A549 treated with Hydrocortisone at 1 μM for 4 hours (cell line): ENCODE results near the gene TATDN2. TPM values are rescaled to one million over a fixed set of nuclear protein-coding genes. Genes with fewer than 3 reads are reported as not detected.

Experiments
- total RNA-seq: library from RNA; stranded (reverse); fragments of 200-300 nt; extraction: Qiagen RNA extraction; gene quantifications from 5 replicates; pipeline ENCODE4 v1.2.3, GENCODE V29; 2022

The TATDN2 gene
- 29.4 to 41.2 TPM (median 33.3 TPM) in 5 replicates for total RNA-seq

GRCh38 chr3:10248184-10248983 is at the start of gene TATDN2:
TSS of gene TATDN2 (plus strand) at chr3:10248459. CDS start at chr3:10249201, 742 bp downstream.

GRCh38 chr3:10292505-10293419 is 44.5 kb downstream of the TATDN2 start, which contains the start of gene GHRL:
TSS of gene GHRL (minus strand) at chr3:10292947. CDS start at chr3:10290180, 2,767 bp downstream.

Other genes starting within 250 kb of the TATDN2 start
- 16.5 to 24.4 TPM (median 18.0 TPM) in 5 replicates for gene FANCD2, start 222.0 kb upstream of the TATDN2 start, total RNA-seq
- gene FANCD2OS, start 140.2 kb upstream of the TATDN2 start, total RNA-seq = not detected in 5 replicates
- 166 to 178 TPM (median 176 TPM) in 5 replicates for gene BRK1, start 132.8 kb upstream of the TATDN2 start, total RNA-seq
- 24.8 to 31.4 TPM (median 29.0 TPM) in 5 replicates for gene VHL, start 106.7 kb upstream of the TATDN2 start, total RNA-seq
- 12.1 to 17.6 TPM (median 15.7 TPM) in 5 replicates for gene IRAK2, start 83.5 kb upstream of the TATDN2 start, total RNA-seq
- gene GHRL, start 44.5 kb downstream of the TATDN2 start, total RNA-seq = 0.13 TPM in 1 of 5 replicates, not detected in the others
- gene SEC13, start 72.7 kb downstream of the TATDN2 start, total RNA-seq = 210 to 224 TPM (median 212 TPM) in 5 replicates